22Rv1 (cell line): ENCODE data around the gene SP100.

ENCODE experiments used
- CTCF ChIP-seq: fragments of 450-650 bp; IDR thresholded peaks from 2 replicates; pipeline ENCODE4 v1.5.1; 2017; ENCODE audit warnings: mild to moderate bottlenecking
- ZFX ChIP-seq: fragments of 450-650 bp; IDR thresholded peaks from 2 replicates; pipeline ENCODE4 v1.6.1; 2017; ENCODE audit warnings: antibody characterized with exemption, borderline replicate concordance

GRCh38 chr2:230589025-230589424, 173.0 kb downstream of the SP100 start:
- TF ChIP-seq CTCF: no peak
- no peak for TF ChIP-seq ZFX
